ENCODE data around the gene APOA5. TPM values are rescaled to one million over a fixed set of nuclear protein-coding genes. Genes with fewer than 3 reads are reported as not detected.

The APOA5 gene
- total and polyA plus RNA-seq, 9 of the 15 experiments (the other 6 are each of a cell fraction or from before 2014, with no cell fraction given): not detected

- 39% methylated on average over 9 of the region's 9 CpGs for WGBS (ENCODE audit: insufficient coverage, low coverage, missing lambda C conversion rate)
- DNase-seq (ENCODE audit: extremely low read depth in 1 of 4, low spot score in 3 of 4) (no peak), FAIRE-seq (no peak), ATAC-seq (no peak)
- in situ Hi-C loops (cut with MboI) (no loop called here), intact Hi-C loops (cut with micrococcal nuclease) (loop anchor here (10.0 kb wide), 1 partner anchor 95 kb away; no protein-coding TSS in a partner anchor)
- no peaks in the 10 kb centered on the region for H3K9me3 ChIP-seq (replicated peaks; ENCODE audit: control insufficient read depth, insufficient read depth, low read depth, low read length)
- no peaks in the 10 kb centered on the region for H4K20me1 ChIP-seq (replicated peaks; ENCODE audit: control insufficient read depth, insufficient read depth, low read length)
- no peak within 1 kb of the TSS for H3K27ac ChIP-seq (ENCODE audit: extremely low read depth, low read depth, low read length)
- H3K79me2 ChIP-seq (ENCODE audit: control insufficient read depth, insufficient read depth, low read length): no peaks in the 10 kb centered on the region
- POLR2A ChIA-PET: interaction anchor here (0.6 to 1.6 kb wide), 2 partner anchors 9 to 38 kb away, joined by 3 to 6 read pairs; no protein-coding TSS in a partner anchor
- CTCF ChIA-PET (ENCODE audit: low intra/inter-chr PET ratio): no interaction called here
- H3K27me3 ChIP-seq (ENCODE audit: control insufficient read depth in 2 of 2, insufficient read depth in 2 of 2, low read length in 2 of 2): peaks cover 0 to 7% of the 10 kb centered on the region in 2 experiments; a peak in 2 of 5 replicates
- no peak for TF ChIP-seq CC2D1A (IDR thresholded peaks at IDR 0.05)
- TF ChIP-seq NCOA4 (IDR thresholded peaks at IDR 0.05; ENCODE audit: partially characterized antibody): no peak
- no peak for TF ChIP-seq ZNF699 (CRISPR knock-in tag; IDR thresholded peaks at IDR 0.05; ENCODE audit: insufficient replicate concordance)
- TF ChIP-seq HOXB6 (CRISPR knock-in tag; IDR thresholded peaks at IDR 0.05; ENCODE audit: borderline replicate concordance): no peak
- TF ChIP-seq MEF2A (IDR thresholded peaks at IDR 0.05; ENCODE audit: control insufficient read depth, low read depth, low read length): no peak
- TF ChIP-seq CREB3L1 (IDR thresholded peaks at IDR 0.05; ENCODE audit: borderline replicate concordance, low read depth): no peak
- no TSS peak for BruUV-seq (replicated peaks)
- no peaks in the 10 kb centered on the region for H3K36me3 ChIP-seq (ENCODE audit: control insufficient read depth, insufficient read depth, low read length)
- H3K4me2 ChIP-seq (ENCODE audit: insufficient read depth, low read length): no peak within 1 kb of the TSS
- H3K4me3 ChIP-seq: no peak within 1 kb of the TSS
- H3K4me1 ChIP-seq (replicated peaks in 1 of 2; ENCODE audit: control insufficient read depth in 2 of 2, insufficient read depth in 2 of 2, low read length in 2 of 2): peaks cover 8 to 29% of the 10 kb centered on the region in 2 experiments; a peak in 4 of 5 replicates
- H2AFZ ChIP-seq (ENCODE audit: low read depth, low read length): 0 out of 2 replicates have a peak within 1 kb of the TSS, but pooled peaks have one; percentile 24
- peak within 1 kb of the TSS in 1 of 2 experiments; percentile 35; a peak in 2 of 4 replicates for H3K9ac ChIP-seq (ENCODE audit: insufficient read depth in 1 of 2, low read depth in 2 of 2, low read length in 2 of 2)
- no peaks in the 10 kb centered on the region for H3K9me1 ChIP-seq (ENCODE audit: control insufficient read depth, insufficient read depth, low read length)
These were observed 38.0 kb upstream of the APOA5 start, which contains the start of gene APOC3 for GRCh38 chr11:116829525-116830183. APOC3 (plus strand) TSS chr11:116829907; CDS start chr11:116830583, 676 bp downstream.

All from K562 (cell line).